Measurements from ENCODE around the gene SLC10A7. TPM values are rescaled to one million over a fixed set of nuclear protein-coding genes. Genes with fewer than 3 reads are reported as not detected.

SLC10A7 gene
- polyA plus RNA-seq, 1 donor (not counting 4 experiments of a cell fraction or from before 2014, with no cell fraction given) = 12.7 TPM

GRCh38 chr4:146247356-146247755, 274.4 kb downstream of the SLC10A7 start:
- peaks cover under 1% of the 10 kb centered on the region for H3K4me1 ChIP-seq (ENCODE audit: control insufficient read depth, extremely low read depth, insufficient read depth, low read length)

GRCh38 chr4:146246381-146246780, 275.4 kb downstream of the SLC10A7 start:
- H3K4me1 ChIP-seq (ENCODE audit: control insufficient read depth, extremely low read depth, insufficient read depth, low read length) = peaks cover 10% of the 10 kb centered on the region
- TF ChIP-seq CTCF (optimal IDR thresholded peaks at IDR 0.05 in 1 of 3, IDR thresholded peaks at IDR 0.05 in 1 of 3, conservative IDR thresholded peaks at IDR 0.05 in 1 of 3; ENCODE audit: extremely low read depth in 1 of 3, insufficient read depth in 2 of 3, low read length in 3 of 3) (no peak), EZH2 (IDR thresholded peaks at IDR 0.05; ENCODE audit: low read length) (no peak)
- no peaks in the 10 kb centered on the region for H3K36me3 ChIP-seq (ENCODE audit: control insufficient read depth in 2 of 2, extremely low read depth in 1 of 2, insufficient read depth in 2 of 2, low read length in 2 of 2)
- H3K79me2 ChIP-seq (ENCODE audit: control insufficient read depth, insufficient read depth, low read length) = no peaks in the 10 kb centered on the region
- DNase-seq (ENCODE audit: low read depth, low spot score) = no peak
- no peaks in the 10 kb centered on the region for H3K27me3 ChIP-seq (ENCODE audit: control insufficient read depth, extremely low read depth, insufficient read depth, low read length)
- H3K27ac ChIP-seq (ENCODE audit: control insufficient read depth, insufficient read depth, low read length) = no peak overlapping the region
- FAIRE-seq = no peak
- dilution Hi-C loops (cut with MboI; ENCODE audit: extremely low pct_ligation_motif_present, low sequenced_read_pairs) = no loop called here
- no peak overlapping the region for H3K9ac ChIP-seq (ENCODE audit: control insufficient read depth, extremely low read depth, insufficient read depth, low read length)
- no peaks in the 10 kb centered on the region for H3K9me3 ChIP-seq (ENCODE audit: control insufficient read depth, low read depth, low read length)
- no peak overlapping the region for H2AFZ ChIP-seq (ENCODE audit: control insufficient read depth, low read length)
- no peak overlapping the region for H3K4me2 ChIP-seq (ENCODE audit: control insufficient read depth, extremely low read depth, insufficient read depth, low read depth, low read length)
- no peaks in the 10 kb centered on the region for H3K9me1 ChIP-seq (ENCODE audit: control insufficient read depth, extremely low read depth, insufficient read depth, low read length)
- no peaks in the 10 kb centered on the region for H4K20me1 ChIP-seq (ENCODE audit: control insufficient read depth, extremely low read depth, insufficient read depth, low read length)
- H3K4me3 ChIP-seq (ENCODE audit: control insufficient read depth in 2 of 3, extremely low read depth in 1 of 3, insufficient read depth in 2 of 3, low read depth in 1 of 3, low read length in 3 of 3) = no peak overlapping the region

More at GRCh38 chr4:146247356-146247755, 274.4 kb downstream of the SLC10A7 start:
- H3K9me3 ChIP-seq (ENCODE audit: control insufficient read depth, low read depth, low read length) = no peaks in the 10 kb centered on the region
- H3K27me3 ChIP-seq (ENCODE audit: control insufficient read depth, extremely low read depth, insufficient read depth, low read length) = no peaks in the 10 kb centered on the region
- no peaks in the 10 kb centered on the region for H3K9me1 ChIP-seq (ENCODE audit: control insufficient read depth, extremely low read depth, insufficient read depth, low read length)
- no peak overlapping the region for H2AFZ ChIP-seq (ENCODE audit: control insufficient read depth, low read length)
- no peaks in the 10 kb centered on the region for H4K20me1 ChIP-seq (ENCODE audit: control insufficient read depth, extremely low read depth, insufficient read depth, low read length)
- no peak overlapping the region for H3K4me3 ChIP-seq (ENCODE audit: control insufficient read depth in 2 of 3, extremely low read depth in 1 of 3, insufficient read depth in 2 of 3, low read depth in 1 of 3, low read length in 3 of 3)
- H3K4me2 ChIP-seq (ENCODE audit: control insufficient read depth, extremely low read depth, insufficient read depth, low read depth, low read length) = no peak overlapping the region
- no peak for DNase-seq (ENCODE audit: low read depth, low spot score)
- H3K79me2 ChIP-seq (ENCODE audit: control insufficient read depth, insufficient read depth, low read length) = no peaks in the 10 kb centered on the region
- H3K27ac ChIP-seq (ENCODE audit: control insufficient read depth, insufficient read depth, low read length) = no peak overlapping the region
- H3K9ac ChIP-seq (ENCODE audit: control insufficient read depth, extremely low read depth, insufficient read depth, low read length) = no peak overlapping the region
- FAIRE-seq = no peak
- no peak for TF ChIP-seq CTCF (optimal IDR thresholded peaks at IDR 0.05 in 1 of 3, IDR thresholded peaks at IDR 0.05 in 1 of 3, conservative IDR thresholded peaks at IDR 0.05 in 1 of 3; ENCODE audit: extremely low read depth in 1 of 3, insufficient read depth in 2 of 3, low read length in 3 of 3)
- peaks cover 0 to under 1% of the 10 kb centered on the region in 2 experiments for H3K36me3 ChIP-seq (ENCODE audit: control insufficient read depth in 2 of 2, extremely low read depth in 1 of 2, insufficient read depth in 2 of 2, low read length in 2 of 2)
- dilution Hi-C loops (cut with MboI; ENCODE audit: extremely low pct_ligation_motif_present, low sequenced_read_pairs) = no loop called here

All from keratinocyte (primary cell).